Cerebellar nuclear complex (tissue), 1 donor: Measurements from ENCODE around the gene NAA80.
"Not testable (repeated sequence)": the region's sequence is repeated elsewhere in the genome, so short reads cannot be mapped to it uniquely, and the experiment has no call there.

Source experiments
- DNase-seq, 2 experiments: peaks; one replicate each; lab custom pipeline; 2025; lab: John Stamatoyannopoulos, UW

Gene NAA80

GRCh38 chr3:50314342-50314741 lies 15.1 kb upstream of the NAA80 start:
- DNase-seq: no peak

- DNase-seq: not testable (repeated sequence)
Measured at GRCh38 chr3:50312041-50312440, 12.8 kb upstream of the NAA80 start.

DNA sequence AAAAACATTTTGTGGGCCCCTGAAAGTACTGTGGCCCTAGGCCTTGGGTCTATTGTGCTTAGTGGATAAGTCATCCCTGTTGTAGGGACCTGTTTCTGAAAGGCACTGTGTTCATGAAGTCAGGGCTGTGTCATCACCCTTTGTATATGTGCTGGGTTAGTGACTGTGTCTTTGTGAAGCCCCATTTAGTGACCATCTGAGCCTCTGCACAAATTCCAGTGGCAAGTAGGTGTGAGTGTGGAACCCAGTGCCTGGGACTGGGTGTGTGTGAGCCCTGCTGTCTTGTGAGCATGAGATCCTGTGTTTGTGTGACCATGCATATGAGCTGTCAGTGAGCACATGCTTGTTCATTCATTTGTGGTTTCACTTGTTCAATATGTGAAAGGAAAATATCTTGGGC lies 5.4 kb upstream of the NAA80 start:
- no peak for DNase-seq

GRCh38 chr3:50303013-50303815 lies 4.0 kb upstream of the NAA80 start, which contains the start of gene HYAL1:
TSS of gene HYAL1 (minus strand) at chr3:50303574. CDS start at chr3:50302956, 618 bp downstream.
- no peak for DNase-seq

GRCh38 chr3:50302095-50303012 lies 3.1 kb upstream of the NAA80 start:
- DNase-seq: no peak

GRCh38 chr3:50300681-50301254 lies 1.6 kb upstream of the NAA80 start:
- DNase-seq: no peak

- peak in 1 of 2 experiments; percentile 20 for DNase-seq
Measured at GRCh38 chr3:50299929-50300680, 900 bp upstream of the NAA80 start.

GRCh38 chr3:50299638-50299928 lies 378 bp upstream of the NAA80 start:
- no peak for DNase-seq

DNA sequence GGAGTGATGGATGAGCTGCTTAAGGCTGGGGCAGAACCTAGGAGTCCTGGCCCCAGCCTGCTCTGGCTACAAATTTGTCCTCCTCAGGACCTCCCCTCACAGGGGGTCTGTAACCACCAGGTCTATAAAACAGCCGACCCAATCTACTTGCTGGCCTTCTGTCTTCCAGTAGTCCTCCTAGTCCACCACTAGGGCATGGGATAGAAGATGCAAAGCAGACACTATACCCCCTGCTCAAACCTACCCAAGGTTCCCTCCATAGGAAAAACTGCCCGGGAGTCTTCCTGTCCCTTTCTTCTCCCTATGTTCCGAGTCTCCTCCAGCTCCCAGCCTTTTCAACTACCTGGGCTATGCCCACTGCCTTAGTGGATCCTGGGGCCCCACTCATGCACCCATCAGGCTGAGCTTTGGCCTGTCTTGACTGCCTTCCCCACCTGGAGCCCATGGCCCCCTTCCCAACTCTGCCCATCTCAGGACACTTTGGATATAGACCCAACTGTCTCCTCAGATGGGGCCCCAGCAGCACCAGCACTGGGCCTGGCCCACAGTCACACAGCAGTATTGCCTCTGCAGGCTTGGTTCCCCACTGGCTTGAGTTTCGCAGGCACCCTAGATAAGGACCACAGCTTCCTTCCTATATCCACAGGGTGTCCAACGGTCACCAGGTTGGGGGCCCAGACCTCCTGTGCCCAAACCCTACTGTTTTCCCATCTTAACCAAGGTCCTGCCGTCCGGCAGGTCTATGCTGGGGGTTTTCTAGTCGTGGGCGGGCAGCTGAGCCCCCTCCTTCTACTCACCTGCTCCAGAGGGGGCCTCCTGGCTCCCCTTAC lies 1.1 kb downstream of the NAA80 start:
- DNase-seq: no peak

GRCh38 chr3:50297384-50297775 lies 1.8 kb downstream of the NAA80 start:
- no peak for DNase-seq

GRCh38 chr3:50296721-50297383 lies 2.4 kb downstream of the NAA80 start:
- DNase-seq: no peak

DNA sequence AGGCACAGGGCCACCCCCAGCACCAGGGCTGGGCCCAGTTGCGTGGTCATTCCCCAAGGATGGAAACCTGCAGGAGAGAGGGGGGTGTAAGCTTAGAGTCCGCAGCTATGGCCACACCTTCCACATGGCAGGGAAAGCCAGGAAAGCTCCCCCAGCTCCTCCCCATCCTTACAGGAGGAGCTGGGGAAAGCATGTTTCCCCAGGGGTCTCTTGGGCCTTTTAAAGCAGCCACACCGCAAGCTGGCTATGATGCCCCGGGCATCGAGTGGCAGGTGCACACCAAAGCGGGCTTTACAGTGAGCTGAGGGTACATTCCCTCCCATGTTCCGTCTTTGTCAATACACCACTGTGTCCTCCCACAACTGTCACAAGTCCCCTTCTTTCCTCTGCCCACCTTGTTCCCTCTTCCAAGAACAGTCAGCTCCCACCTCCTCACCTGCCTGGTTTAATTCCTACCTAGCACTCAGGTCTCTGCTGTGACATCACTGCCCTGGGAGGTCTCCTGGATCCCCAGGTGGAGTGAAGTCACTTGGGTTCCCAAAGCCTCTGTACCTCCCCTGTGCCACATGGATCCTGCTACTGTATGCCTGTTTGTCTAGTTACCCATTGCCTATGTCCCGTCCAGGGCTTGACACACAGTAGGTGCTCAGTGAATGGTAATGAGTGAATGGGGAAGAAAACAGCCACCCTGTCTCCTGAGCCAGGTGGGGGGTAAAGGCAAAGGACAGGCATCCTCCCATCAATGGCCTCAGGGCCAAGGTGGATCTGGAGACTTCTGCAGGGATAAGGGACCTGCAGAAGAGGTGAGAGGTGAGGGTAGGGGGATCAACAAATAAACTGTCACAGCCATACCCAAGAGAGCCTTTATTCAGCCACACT lies 3.4 kb downstream of the NAA80 start:
- no peak for DNase-seq

GRCh38 chr3:50294492-50295403 lies 4.5 kb downstream of the NAA80 start:
- DNase-seq: no peak

GRCh38 chr3:50294089-50294488 lies 5.1 kb downstream of the NAA80 start:
- no peak for DNase-seq

DNA sequence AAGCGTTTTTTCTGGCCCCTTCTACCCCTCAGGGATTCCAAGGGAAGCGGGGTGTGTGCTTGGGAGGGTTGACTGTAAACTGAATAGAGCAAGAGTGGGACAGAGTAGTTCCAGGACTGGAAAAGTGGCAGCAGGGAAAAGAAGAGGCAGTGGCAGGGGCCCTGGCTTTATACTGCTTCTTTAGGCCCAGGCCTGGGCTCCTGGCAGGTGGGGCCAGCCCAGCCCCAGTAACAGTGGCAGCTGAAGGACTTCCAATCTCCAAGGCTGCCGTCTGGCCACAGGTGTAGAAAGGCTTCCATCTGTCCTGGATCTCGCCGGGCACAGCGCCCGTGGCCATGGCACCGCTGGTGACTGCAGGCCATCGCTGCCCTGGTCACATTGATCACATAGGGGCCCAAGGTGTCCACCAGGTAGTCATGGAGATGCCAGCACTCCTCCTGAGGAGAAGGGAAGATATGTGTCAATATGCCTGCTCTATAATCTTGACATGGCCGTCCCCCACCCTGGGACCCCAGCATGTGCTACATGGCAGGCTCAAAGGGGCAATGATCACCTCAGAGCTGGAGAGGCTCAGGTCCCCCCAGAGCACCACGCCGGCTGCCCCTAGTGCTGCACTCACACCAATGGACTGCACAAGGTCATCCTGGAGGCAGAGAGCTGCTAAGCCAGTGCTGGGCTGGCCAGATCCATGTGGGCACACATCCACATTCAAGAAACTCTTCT lies 6.0 kb downstream of the NAA80 start:
- DNase-seq: no peak

DNA sequence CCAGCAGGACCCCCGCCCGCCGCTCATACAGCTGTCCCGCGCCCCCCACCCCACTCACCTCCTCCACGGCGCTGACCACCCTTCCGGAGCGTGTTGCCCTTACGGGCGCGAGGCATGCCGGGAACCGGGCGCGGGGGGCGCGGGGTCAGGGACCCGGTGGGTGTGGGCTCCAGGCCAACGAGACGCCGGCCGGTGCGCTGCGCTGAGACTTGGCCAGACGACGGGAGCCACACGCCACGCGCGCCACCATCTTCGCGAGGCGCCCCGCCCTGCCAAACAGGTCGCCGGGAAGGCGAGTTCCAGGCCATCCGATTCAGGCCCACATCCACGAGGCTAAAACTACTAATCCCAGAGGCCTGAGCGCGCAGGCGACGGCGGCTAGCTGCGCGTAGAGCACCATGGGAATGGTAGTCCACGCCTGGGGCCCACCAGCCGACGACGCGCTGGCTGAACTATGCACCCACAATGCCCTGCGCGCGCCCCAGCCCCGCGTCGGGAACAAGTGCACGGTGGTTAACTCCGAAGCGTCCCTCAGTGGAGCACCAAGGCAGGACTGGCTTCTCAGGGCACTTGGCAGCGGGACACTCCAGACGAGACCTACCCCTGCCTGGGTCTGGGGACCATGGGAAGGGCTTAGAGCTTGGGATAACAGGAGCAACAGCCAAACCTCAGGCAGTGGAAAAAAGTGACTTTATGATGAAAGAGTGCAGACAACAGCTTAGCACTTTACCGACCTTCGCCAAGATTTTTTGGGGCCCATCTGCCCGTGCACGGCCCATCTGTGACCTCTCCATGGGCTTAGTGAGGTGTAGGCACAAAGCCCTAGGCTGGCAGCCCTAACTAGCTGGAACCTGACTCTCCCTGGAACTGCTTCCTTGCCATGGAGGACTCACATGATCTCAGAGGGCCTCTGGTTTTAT lies 6.8 kb downstream of the NAA80 start, which contains the start of gene IFRD2:
TSS of gene IFRD2 (minus strand) at position 271 of the 920 bp plus-strand sequence. CDS start at position 116, 155 bp downstream.
- peak; percentile 70 to 91 for DNase-seq
